ENCODE data around the gene MEA1.

MEA1 gene

DNA sequence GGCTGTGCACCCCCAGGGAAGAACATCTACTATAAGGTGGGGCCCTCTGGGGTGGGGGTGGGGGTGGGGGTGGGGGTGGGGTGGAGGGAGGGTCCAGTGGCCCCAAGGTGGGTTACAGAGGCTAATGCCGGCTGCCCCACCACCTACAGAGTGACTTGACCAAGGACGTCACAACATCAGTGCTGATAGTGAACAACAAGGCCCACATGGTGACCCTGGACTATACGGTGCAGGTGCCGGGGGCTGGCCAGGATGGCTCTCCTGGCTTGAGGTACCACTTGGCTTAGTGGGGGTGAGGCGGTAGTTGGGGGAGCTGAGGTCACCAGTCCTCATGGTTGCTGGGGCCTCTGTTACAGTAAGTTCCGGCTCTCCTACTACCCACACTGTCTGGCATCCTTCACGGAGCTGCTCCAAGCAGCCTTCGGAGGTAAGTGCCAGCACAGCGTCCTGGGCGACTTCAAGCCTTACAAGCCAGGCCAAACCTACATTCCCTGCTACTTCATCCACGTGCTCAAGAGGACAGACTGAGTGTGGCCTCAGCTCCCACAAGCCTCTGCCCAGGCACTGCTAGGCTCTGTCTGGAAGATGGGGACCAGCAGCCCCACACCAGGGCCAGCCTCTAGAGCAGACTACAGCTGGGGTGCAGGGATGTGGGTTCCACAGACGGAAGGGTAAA lies 50.4 kb downstream of the MEA1 start:
- intact Hi-C loops (cut with DNase I), result no loop called here
- no peak for DNase-seq

DNA sequence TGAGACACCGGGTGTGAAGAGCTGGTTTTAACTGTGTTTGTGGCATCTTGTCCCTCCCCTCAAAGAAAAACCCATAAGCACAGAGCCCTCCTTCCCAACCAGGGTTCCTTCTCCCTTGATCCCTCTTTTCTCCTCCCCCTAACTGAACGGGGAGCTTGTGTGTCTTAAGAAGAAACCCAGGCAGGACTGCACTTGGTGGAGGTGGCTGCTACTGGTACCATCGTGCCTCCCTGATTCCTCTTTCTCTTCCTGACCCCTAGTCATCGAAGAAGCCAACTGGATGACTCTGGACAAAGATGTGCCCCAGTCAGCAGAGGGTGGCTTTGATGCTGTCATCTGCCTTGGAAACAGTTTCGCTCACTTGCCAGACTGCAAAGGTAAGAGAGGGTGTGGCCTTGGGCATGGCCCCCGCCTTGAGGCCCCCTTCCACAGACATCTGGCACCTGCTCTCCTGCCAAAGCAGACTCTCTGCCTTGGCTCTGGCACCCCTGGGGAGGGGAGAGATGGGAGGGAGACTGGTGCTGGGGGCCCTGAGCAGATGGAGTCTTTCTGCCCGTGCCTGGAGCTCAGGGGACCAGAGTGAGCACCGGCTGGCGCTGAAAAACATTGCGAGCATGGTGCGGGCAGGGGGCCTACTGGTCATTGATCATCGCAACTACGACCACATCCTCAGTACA lies 51.1 kb downstream of the MEA1 start:
- no peak for DNase-seq
- intact Hi-C loops (cut with DNase I), result no loop called here

DNA sequence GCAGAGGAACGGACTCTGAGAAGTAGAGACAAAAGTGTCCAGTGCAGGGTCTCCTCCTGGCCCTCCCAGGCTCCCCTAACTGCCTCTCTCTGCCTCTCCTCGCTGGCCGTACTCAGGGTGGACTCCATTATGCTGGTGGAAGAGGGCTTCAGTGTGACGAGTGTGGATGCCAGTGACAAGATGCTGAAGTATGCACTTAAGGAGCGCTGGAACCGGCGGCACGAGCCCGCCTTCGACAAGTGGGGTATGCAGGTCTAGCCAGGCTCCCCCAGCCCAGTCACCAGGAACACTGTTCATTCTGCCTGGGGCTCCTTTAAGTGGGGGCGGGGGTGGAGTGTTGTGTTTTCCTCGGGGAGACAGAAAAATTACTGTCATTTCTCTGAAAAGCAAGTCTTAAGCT lies 51.6 kb downstream of the MEA1 start:
- peak in 2 of 42 donors; percentile 13 to 24 for DNase-seq
- intact Hi-C loops (cut with DNase I), result no loop called here

Data from head of caudate nucleus (tissue), 42 donors.